Measurements from ENCODE around the gene PTPN21. TPM values are rescaled to one million over a fixed set of nuclear protein-coding genes. Genes with fewer than 3 reads are reported as not detected.
A peak's percentile ranks its signal among the peaks of the same experiment; 100 is the strongest.

The PTPN21 gene
- under 1 TPM in 1 of 2 experiments, not detected in 1; 0.08 TPM for total RNA-seq

DNA sequence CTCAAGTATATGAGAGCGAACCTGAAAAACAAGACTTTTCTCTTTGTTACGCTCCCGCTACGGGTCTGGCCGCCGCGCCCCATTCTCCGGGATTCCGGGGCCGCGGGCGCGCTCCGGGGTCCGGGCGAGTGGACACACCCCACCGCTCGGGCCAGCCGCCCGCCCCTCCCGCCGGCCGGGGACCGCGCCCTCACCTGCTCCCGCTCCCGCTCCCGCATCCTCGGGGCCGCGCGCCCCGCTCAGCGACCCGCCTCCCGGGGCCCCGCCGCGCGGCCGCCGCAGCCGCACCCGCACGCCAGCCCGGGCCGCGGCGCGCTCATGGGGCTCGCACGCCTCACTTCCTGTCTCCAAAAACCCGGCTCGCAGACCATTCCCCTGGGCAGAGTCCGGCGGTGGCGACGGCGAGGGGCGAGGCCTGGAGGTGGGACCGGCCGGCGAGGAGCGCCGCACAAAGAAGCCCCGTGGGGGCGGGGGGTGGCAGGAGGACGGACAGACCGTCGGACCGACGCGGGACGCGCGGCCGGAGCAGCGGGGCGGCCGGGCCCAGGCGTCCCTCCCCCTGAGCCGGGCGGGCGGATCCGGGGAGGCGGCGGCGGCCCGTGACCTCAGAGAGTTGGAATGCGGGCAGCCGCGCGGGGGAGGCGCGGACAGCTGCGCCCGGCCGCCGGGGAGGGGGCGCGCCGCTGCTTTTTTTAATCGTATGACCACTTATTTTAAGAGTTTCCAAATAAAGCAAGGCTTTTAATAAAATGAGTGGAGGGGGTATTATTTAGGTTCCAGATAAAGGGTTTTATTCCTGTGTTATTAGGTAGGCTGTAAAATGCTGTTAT is at the start of gene PTPN21:
PTPN21 (minus strand) TSS at position 551 of the 830 bp plus-strand sequence. CDS start 4,590 bp downstream, outside the sequence.
- Mint-ChIP-seq H3K4me3 (peak within 1 kb of the TSS; percentile 54), H3K27ac (no peak within 1 kb of the TSS), H3K36me3 (ENCODE audit: low read depth) (no peaks in the 10 kb centered on the region), H3K27me3 (ENCODE audit: low read depth) (peaks cover 50% of the 10 kb centered on the region), H3K9me3 (ENCODE audit: insufficient read depth) (no peaks in the 10 kb centered on the region), H3K4me1 (ENCODE audit: low read depth) (peaks cover 43% of the 10 kb centered on the region)
- DNase-seq (no peak), ATAC-seq (peak; percentile 35)
- CTCF ChIA-PET = no interaction called here
- POLR2A ChIA-PET = no interaction called here

DNA sequence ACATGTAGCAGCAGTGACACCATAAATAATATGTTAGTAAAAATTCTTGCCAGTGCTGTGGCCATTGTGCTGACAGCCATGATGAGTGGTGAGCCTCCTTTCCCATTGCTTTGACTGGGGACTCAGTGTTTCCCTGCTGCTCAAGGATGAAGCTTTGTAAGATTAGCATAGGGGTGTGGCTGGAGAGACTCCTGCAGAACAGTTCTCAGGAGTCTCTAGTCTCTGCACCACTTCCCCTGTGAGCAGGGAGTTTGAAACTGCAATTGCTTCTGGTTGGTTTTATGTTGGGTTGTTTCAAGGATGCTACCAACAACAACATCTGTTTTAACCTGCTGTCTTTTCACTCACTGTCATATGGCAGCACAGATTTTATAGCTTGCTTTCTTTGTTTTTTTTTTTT is 49.4 kb upstream of the PTPN21 start:
- no peak overlapping the region for H3K27ac Mint-ChIP-seq
- H3K36me3 Mint-ChIP-seq (ENCODE audit: low read depth) = peaks cover 62% of the 10 kb centered on the region

DNA sequence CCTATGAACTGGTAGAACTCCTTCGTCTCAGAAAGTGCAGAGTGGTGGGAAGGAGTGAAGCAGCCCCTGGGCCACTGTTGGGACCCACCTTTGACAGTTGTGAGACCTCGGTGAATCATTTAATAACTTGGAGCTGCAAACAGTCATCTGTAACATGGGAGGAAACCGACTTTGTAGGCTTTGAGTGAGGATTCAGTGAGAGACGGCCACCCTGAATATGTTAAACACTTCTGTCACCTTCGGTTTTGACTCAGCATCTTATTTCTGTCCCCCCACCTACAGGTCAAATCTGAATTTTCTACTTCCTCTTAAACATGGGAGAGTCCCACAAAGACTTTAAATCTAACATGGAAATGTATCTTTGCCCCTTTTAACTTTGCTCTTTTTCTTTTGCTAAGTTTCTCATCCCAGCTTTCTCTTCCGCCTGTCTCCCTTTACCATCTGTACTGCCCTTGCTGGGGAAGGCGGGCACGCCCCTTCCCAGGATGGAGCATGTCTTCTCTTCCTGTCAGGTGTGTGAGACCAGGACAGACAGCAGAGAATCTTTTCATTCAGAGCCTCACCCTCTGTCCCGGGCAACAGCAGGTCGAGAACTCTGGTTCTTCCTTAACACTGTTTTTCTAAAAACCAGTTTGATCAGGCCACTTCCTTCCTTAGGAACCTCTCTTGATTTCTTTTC is 45.1 kb upstream of the PTPN21 start:
- Mint-ChIP-seq H3K9me3 (ENCODE audit: insufficient read depth) (no peaks in the 10 kb centered on the region), H3K4me1 (ENCODE audit: low read depth) (peaks cover 33% of the 10 kb centered on the region), H3K27me3 (ENCODE audit: low read depth) (no peaks in the 10 kb centered on the region), H3K36me3 (ENCODE audit: low read depth) (peaks cover 64% of the 10 kb centered on the region), H3K4me3 (peak overlapping the region; percentile 21), H3K27ac (peak overlapping the region; percentile 89)
- ATAC-seq = peak; percentile 49
- CTCF ChIA-PET = no interaction called here
- DNase-seq = no peak
- POLR2A ChIA-PET = no interaction called here

More for the DNA sequence above, 49.4 kb upstream of the PTPN21 start:
- Mint-ChIP-seq H3K4me3 (no peak overlapping the region), H3K27me3 (ENCODE audit: low read depth) (no peaks in the 10 kb centered on the region), H3K4me1 (ENCODE audit: low read depth) (peaks cover 21% of the 10 kb centered on the region), H3K9me3 (ENCODE audit: insufficient read depth) (no peaks in the 10 kb centered on the region)
- ChIA-PET CTCF (no interaction called here), POLR2A (interaction anchor here (0.7 kb wide), 1 partner anchor 9 kb away, joined by 3 read pairs; no protein-coding TSS in a partner anchor)
- DNase-seq = no peak
- no peak for ATAC-seq

DNA sequence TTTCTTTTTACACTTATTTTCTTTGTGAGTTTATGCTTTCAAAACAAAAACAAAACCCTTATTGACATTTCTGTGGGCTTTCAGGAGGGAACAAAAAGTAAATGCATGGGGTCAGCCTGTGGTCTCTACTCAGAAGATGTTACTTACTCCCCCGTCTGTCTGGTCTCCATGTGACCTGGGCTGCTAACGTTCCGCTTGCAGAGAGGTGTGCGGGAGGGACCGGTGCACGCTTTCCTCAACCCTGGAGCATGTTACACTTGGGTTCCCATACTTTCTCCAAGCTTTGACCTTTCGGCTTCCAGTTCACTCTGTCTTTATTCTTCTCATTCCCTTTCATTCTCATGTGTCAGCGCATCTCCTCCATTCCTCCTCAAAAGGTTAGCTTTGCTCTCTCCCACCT is 44.5 kb upstream of the PTPN21 start:
- Mint-ChIP-seq H3K36me3 (ENCODE audit: low read depth) (peaks cover 62% of the 10 kb centered on the region), H3K27ac (peak overlapping the region; percentile 89), H3K9me3 (ENCODE audit: insufficient read depth) (no peaks in the 10 kb centered on the region), H3K27me3 (ENCODE audit: low read depth) (no peaks in the 10 kb centered on the region), H3K4me1 (ENCODE audit: low read depth) (peaks cover 31% of the 10 kb centered on the region), H3K4me3 (no peak overlapping the region)
- ChIA-PET POLR2A (no interaction called here), CTCF (no interaction called here)
- ATAC-seq = no peak
- no peak for DNase-seq

DNA sequence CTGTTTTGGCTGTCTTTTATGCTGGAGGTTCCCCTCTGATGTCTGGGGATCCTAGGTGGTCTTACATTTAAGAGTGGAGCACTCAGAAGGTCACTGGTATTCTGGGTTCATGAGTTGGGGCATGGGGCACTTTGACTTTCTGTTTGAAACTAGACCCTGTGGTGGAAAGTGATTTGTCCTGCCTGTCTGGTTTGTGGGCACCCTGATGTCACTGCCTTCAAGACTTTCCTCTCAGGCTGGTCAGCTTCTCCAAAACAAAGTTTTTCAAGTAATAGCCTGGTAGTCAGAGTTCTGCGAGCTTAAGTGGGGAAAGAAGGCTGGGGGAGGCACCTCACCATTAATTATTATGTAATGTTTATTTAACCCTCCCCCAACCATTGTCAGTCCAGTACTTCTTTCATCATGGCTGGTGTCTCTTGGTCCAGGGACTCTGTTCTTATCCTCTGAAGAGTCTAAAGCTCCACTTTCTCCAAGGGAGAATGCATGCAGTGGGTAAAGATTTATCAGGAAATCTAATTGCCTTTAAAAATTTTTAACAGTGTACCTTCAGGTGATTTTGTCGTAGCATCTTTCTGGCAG is 43.4 kb upstream of the PTPN21 start:
- POLR2A ChIA-PET = no interaction called here
- no peak overlapping the region for H3K4me3 Mint-ChIP-seq
- H3K9me3 Mint-ChIP-seq (ENCODE audit: insufficient read depth) = no peaks in the 10 kb centered on the region
- H3K27ac Mint-ChIP-seq = no peak overlapping the region
- peaks cover 55% of the 10 kb centered on the region for H3K36me3 Mint-ChIP-seq (ENCODE audit: low read depth)
- H3K27me3 Mint-ChIP-seq (ENCODE audit: low read depth) = no peaks in the 10 kb centered on the region
- CTCF ChIA-PET = interaction anchor here (1.2 kb wide), 1 partner anchor 429 kb away, joined by 3 read pairs; no protein-coding TSS in a partner anchor
- ATAC-seq (no peak), DNase-seq (no peak)
- peaks cover 27% of the 10 kb centered on the region for H3K4me1 Mint-ChIP-seq (ENCODE audit: low read depth)

DNA sequence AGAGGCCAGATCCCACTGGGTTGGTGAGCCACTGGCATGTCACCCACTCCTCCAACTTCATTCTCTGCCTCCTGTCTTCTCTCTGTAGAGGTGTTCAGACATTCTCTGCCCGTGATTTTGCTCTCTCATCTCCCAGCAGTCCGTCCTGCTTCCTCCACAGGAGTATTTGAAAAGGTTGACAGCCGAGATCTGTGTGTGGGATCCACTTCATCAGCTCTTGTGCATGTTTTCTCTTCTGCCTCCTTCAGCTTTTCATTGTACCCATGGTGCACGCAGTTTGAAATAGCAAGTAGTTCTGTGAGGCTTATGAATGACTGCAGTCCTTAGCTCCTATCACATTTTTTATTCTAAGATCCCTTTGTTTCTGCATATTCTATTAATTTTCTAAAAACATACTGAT is 42.8 kb upstream of the PTPN21 start:
- no peaks in the 10 kb centered on the region for H3K9me3 Mint-ChIP-seq (ENCODE audit: insufficient read depth)
- DNase-seq (no peak), ATAC-seq (no peak)
- no peak overlapping the region for H3K4me3 Mint-ChIP-seq
- H3K4me1 Mint-ChIP-seq (ENCODE audit: low read depth) = peaks cover 27% of the 10 kb centered on the region
- H3K27ac Mint-ChIP-seq = no peak overlapping the region
- H3K36me3 Mint-ChIP-seq (ENCODE audit: low read depth) = peaks cover 51% of the 10 kb centered on the region
- POLR2A ChIA-PET = interaction anchor here (0.6 kb wide), 1 partner anchor 16 kb away, joined by 3 read pairs; no protein-coding TSS in a partner anchor
- CTCF ChIA-PET = interaction anchor here (1.2 kb wide), 1 partner anchor 429 kb away, joined by 3 read pairs; no protein-coding TSS in a partner anchor
- H3K27me3 Mint-ChIP-seq (ENCODE audit: low read depth) = no peaks in the 10 kb centered on the region

DNA sequence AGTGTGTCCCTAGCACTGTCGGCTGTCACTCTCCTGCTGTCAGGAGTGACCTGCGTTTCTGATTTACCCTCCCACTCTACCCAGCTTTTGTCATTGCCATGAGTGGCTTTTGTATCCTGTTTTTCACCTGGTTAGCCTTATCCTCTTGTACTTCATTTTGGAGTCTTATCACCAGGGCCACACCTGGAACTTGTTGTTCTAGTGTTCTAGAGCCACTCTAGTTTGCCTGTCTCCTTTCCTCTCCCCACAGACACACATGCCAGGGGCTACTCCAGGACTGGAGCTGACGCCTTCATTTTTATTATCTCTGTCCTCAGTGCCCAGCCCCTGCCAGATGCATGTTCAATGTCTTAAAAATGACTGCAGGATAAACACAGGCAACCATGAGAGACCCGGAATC is 42.2 kb upstream of the PTPN21 start:
- no peak for DNase-seq
- no peak overlapping the region for H3K27ac Mint-ChIP-seq
- peaks cover 27% of the 10 kb centered on the region for H3K4me1 Mint-ChIP-seq (ENCODE audit: low read depth)
- CTCF ChIA-PET = interaction anchor here (1.2 to 1.5 kb wide), 2 partner anchors 40 to 430 kb away, joined by 3 to 4 read pairs; no protein-coding TSS in a partner anchor
- no peaks in the 10 kb centered on the region for H3K27me3 Mint-ChIP-seq (ENCODE audit: low read depth)
- no peak for ATAC-seq
- H3K9me3 Mint-ChIP-seq (ENCODE audit: insufficient read depth) = no peaks in the 10 kb centered on the region
- no peak overlapping the region for H3K4me3 Mint-ChIP-seq
- peaks cover 46% of the 10 kb centered on the region for H3K36me3 Mint-ChIP-seq (ENCODE audit: low read depth)
- POLR2A ChIA-PET = interaction anchor here (0.6 kb wide), 1 partner anchor 16 kb away, joined by 3 read pairs; no protein-coding TSS in a partner anchor

DNA sequence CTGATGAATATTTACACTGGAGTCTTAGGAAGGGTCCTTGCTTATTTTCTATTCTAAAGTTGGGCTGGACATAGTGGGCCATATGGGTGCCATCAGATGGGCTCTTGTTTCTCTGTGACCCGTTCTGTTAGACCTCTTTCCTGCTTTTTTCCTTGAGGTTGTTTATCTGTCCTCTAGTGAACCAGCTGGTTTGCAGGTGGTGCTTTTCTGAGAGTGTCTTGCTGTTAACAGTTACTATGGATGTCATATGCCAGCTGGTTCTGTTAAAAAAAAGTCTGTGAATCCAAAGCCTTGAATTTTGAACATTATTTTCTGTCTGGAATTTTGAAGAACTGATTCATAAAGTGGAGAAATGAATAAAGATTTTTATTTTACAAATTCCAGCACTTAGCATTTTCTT is 37.2 kb upstream of the PTPN21 start:
- no peaks in the 10 kb centered on the region for H3K9me3 Mint-ChIP-seq (ENCODE audit: insufficient read depth)
- peaks cover 26% of the 10 kb centered on the region for H3K36me3 Mint-ChIP-seq (ENCODE audit: low read depth)
- ChIA-PET CTCF (no interaction called here), POLR2A (no interaction called here)
- ATAC-seq (no peak), DNase-seq (no peak)
- no peak overlapping the region for H3K4me3 Mint-ChIP-seq
- no peaks in the 10 kb centered on the region for H3K4me1 Mint-ChIP-seq (ENCODE audit: low read depth)
- no peak overlapping the region for H3K27ac Mint-ChIP-seq
- no peaks in the 10 kb centered on the region for H3K27me3 Mint-ChIP-seq (ENCODE audit: low read depth)

DNA sequence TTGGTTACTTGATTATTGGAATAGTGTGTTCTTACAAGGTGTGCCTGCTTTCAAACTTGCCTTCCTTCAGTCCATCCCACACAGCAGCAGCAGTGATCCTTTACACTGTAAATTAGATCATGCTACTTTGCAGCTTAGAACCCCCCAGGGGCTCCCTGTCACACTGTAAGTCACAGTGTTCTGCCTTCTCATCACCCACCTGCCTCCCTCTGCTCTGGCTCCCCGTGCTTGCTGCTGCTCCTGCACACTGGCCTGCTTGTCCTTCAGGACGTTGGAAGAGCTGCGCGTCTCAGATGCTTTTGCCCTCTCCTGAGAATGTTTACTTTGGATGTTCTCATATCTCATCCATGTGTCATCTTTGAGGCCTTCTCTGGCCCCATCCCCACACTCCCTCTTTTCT is 35.4 kb upstream of the PTPN21 start:
- Mint-ChIP-seq H3K27ac (no peak overlapping the region), H3K4me1 (ENCODE audit: low read depth) (no peaks in the 10 kb centered on the region), H3K4me3 (no peak overlapping the region), H3K9me3 (ENCODE audit: insufficient read depth) (no peaks in the 10 kb centered on the region), H3K27me3 (ENCODE audit: low read depth) (no peaks in the 10 kb centered on the region), H3K36me3 (ENCODE audit: low read depth) (peaks cover 28% of the 10 kb centered on the region)
- ChIA-PET CTCF (no interaction called here), POLR2A (no interaction called here)
- DNase-seq = no peak
- no peak for ATAC-seq

DNA sequence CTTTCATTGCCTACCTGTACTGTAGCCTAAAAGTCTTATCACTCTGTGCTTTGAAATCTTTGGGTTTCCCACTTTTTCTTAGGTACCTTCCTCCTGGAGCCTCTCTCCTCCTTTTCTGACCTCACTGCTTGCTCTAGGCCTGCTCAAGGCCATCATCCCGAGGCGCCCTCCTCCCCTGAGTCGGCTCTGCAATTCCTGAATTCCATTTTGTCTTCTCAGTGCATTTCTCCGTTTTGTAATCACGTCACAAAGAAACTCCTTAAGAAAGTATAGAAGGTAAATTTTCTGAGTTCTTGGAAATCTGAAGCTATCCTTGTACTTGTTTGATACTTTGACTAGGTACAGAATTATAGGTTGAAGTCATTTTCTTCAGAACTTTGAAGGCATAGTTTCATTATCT is 33.3 kb upstream of the PTPN21 start:
- no peaks in the 10 kb centered on the region for H3K4me1 Mint-ChIP-seq (ENCODE audit: low read depth)
- H3K27me3 Mint-ChIP-seq (ENCODE audit: low read depth) = no peaks in the 10 kb centered on the region
- CTCF ChIA-PET = no interaction called here
- H3K36me3 Mint-ChIP-seq (ENCODE audit: low read depth) = peaks cover 30% of the 10 kb centered on the region
- POLR2A ChIA-PET = no interaction called here
- ATAC-seq (no peak), DNase-seq (no peak)
- no peak overlapping the region for H3K27ac Mint-ChIP-seq
- no peaks in the 10 kb centered on the region for H3K9me3 Mint-ChIP-seq (ENCODE audit: insufficient read depth)
- H3K4me3 Mint-ChIP-seq = no peak overlapping the region

DNA sequence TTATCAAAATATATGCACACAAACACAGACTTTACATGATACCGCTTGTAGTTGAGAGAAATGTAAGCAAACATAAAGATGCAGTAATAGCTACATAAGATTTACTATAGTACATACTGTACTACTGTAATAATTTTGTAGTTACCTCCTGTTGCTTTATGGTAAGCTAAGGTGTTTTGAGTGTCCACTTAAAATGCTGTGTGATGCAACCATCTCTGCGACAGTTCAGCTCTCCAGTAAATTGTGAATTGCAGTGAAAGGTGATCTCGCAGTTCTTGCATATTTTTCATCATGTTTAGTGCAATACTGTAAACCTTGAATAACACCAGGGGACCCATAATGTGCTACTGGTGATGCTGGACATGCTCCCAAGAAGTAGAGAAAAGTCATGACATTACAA is 29.6 kb upstream of the PTPN21 start:
- DNase-seq = no peak
- CTCF ChIA-PET = no interaction called here
- Mint-ChIP-seq H3K9me3 (ENCODE audit: insufficient read depth) (no peaks in the 10 kb centered on the region), H3K4me3 (no peak overlapping the region), H3K27me3 (ENCODE audit: low read depth) (no peaks in the 10 kb centered on the region), H3K27ac (no peak overlapping the region), H3K36me3 (ENCODE audit: low read depth) (peaks cover 45% of the 10 kb centered on the region), H3K4me1 (ENCODE audit: low read depth) (no peaks in the 10 kb centered on the region)
- POLR2A ChIA-PET = no interaction called here
- no peak for ATAC-seq

DNA sequence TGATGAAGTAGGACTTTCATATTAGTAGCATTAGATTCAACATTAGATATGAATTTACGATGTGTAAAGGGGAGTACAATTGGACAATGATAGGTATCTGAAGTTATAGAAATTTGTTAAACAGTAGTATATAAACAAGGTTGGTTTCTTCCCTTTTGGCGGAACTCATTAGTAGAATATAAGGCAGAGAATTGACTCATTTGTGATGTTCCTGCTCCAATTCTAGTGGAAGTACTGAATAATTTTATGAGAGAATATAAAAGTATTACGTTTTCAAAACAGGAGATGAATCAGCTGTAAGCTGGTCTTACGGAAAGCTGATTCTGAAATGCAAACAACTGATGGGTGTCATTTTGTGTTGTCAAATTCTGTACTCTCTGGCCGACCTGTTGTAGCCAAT is 21.4 kb upstream of the PTPN21 start:
- CTCF ChIA-PET = no interaction called here
- no peaks in the 10 kb centered on the region for H3K4me1 Mint-ChIP-seq (ENCODE audit: low read depth)
- no peak overlapping the region for H3K27ac Mint-ChIP-seq
- no peaks in the 10 kb centered on the region for H3K9me3 Mint-ChIP-seq (ENCODE audit: insufficient read depth)
- H3K4me3 Mint-ChIP-seq = no peak overlapping the region
- peaks cover 56% of the 10 kb centered on the region for H3K36me3 Mint-ChIP-seq (ENCODE audit: low read depth)
- H3K27me3 Mint-ChIP-seq (ENCODE audit: low read depth) = no peaks in the 10 kb centered on the region
- POLR2A ChIA-PET = no interaction called here
- DNase-seq (no peak), ATAC-seq (no peak)

All from activated CD8-positive, alpha-beta T cell treated with anti-CD3 and anti-CD28 coated beads, Interleukin-2, amount 10 ng/mL, durations not matched to agents 7 days and 5 days (primary cell).